Right lobe of liver (tissue), 6 donors: ENCODE measurements around the gene UBA52. TPM values are rescaled to one million over a fixed set of nuclear protein-coding genes. Genes with fewer than 3 reads are reported as not detected.
"Not testable (repeated sequence)": the region's sequence is repeated elsewhere in the genome, so short reads cannot be mapped to it uniquely, and the experiment has no call there.

Experiments used
- ATAC-seq, 4 donors: fragments of 200-7000 bp; cut with Tn5 transposase; one replicate each; pipeline ENCODE4 v1.9.1; 2020; ENCODE audit warnings: mild to moderate bottlenecking in 4 of 4, moderate library complexity in 4 of 4
- DNase-seq, 3 donors: peaks; one replicate each; pipeline ENCODE4 v3.0.0-alpha.2; 2020
- H3K27ac ChIP-seq, 3 donors: fragments of 200-600 bp; one replicate each; pipeline ENCODE4 v1.8.0; 2022
- H3K27me3 ChIP-seq, 2 donors: fragments of 200-600 bp; one replicate each; pipeline ENCODE4 v1.8.0; 2022
- H3K36me3 ChIP-seq, 4 donors: fragments of 200-600 bp; sonication (generic) in 1 of 4; one replicate each; pipeline versions ENCODE4 v1.5.1 to v1.8.0; 2017 to 2022; ENCODE audit warnings: control low read depth in 1 of 4
- H3K4me1 ChIP-seq, 4 donors: fragments of 200-600 bp; sonication (generic) in 1 of 4; one replicate each; pipeline versions ENCODE4 v1.5.1 to v1.8.0; 2017 to 2022; ENCODE audit warnings: control low read depth in 1 of 4
- H3K4me3 ChIP-seq, 3 donors: fragments of 200-600 bp; one replicate each; pipeline ENCODE4 v1.8.0; 2022
- H3K9me3 ChIP-seq, 4 donors: fragments of 200-600 bp; sonication (generic) in 1 of 4; one replicate each; pipeline versions ENCODE4 v1.5.1 to v1.8.0; 2017 to 2022; ENCODE audit warnings: control low read depth in 1 of 4
- POLR2A ChIP-seq: fragments of 450-650 bp; IDR thresholded peaks from one replicate; pipeline ENCODE4 v1.6.1; 2017; ENCODE audit warnings: antibody characterized with exemption, mild to moderate bottlenecking
- WGBS: methylation state at CpG from one replicate; pipeline ENCODE4 v1.1.6; 2018; ENCODE audit warnings: low coverage, low lambda C conversion rate; ENCODE audit not compliant: insufficient coverage; ENCODE audit errors: missing lambda C conversion rate; 5-methylcytosine and 5-hydroxymethylcytosine counted together
- intact Hi-C, 2 donors: fragments of 100-400 bp; cut with DNase I; formaldehyde crosslinking; loops; one replicate each; pipeline versions ENCODE4 v1.11.2 to v1.14.1; 2022
- total RNA-seq, 6 experiments: library from RNA; depleted of rRNA in 2 of 6; stranded (reverse); fragments of >200 nt in 2 of 6; fragmentation: NEBNext Ultra II Directional in 3 of 6; extraction: Animal tissue kit (Norgen Biotek cat#: 25700) in 3 of 6; gene quantifications; one replicate each; pipeline versions ENCODE4 v1.1.0 to v1.2.4, GENCODE V29; 2016 to 2023
- TF ChIP-seq, protein P1 (sequence below), 4 donors: fragments of 200-600 bp in 3 of 4; fragments of 450-650 bp in 1 of 4; IDR thresholded peaks; one replicate each; pipeline versions ENCODE4 v1.5.1 to v1.8.0; 2016 to 2022; ENCODE audit warnings: antibody characterized with exemption in 4 of 4, mild to moderate bottlenecking in 2 of 4
- donor health status: DM: no; HTN: yes; CAD: no.
- donor health status: DM: no; HTN: no; CAD: no.
- donor health status: DM: no; HTN: no; CAD: no.
- donor health status: DM: no; HTN: yes; CAD: no.
- donor health status: DM: no; HTN: yes; CAD: no.

The UBA52 gene
- total RNA-seq, 6 experiments from 2014 or later, result 256 to 470 (median 406) TPM

DNA sequence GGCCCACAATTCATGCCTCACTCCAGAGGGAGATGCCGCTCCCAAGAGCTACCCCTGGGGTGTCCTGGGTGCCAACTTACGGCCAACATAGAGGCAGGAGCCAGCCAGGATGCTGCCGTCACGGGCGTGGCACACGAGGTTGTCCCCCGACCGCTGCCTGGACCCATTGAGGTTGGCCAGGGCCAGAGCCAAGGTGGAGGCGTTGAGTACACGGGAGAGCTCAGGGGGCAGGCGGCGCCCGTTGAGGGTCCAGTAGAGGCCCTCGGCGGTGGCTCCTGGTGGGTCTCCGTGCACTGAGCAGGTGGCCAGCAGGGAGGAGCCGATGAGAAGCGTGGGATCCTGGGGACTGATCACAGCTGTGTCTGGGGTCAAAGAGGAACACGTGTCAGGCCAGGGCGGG lies 27.8 kb downstream of the UBA52 start:
- no peak overlapping the region for H3K4me3 ChIP-seq
- peaks cover 0 to 6% (median 3%) of the 10 kb centered on the region in 4 donors for H3K4me1 ChIP-seq
- H3K36me3 ChIP-seq, result no peaks in the 10 kb centered on the region
- peaks cover 0 to 8% of the 10 kb centered on the region in 2 donors for H3K27me3 ChIP-seq
- H3K9me3 ChIP-seq, result no peaks in the 10 kb centered on the region
- TF ChIP-seq POLR2A, result no peak
- TF ChIP-seq, protein P1, sequence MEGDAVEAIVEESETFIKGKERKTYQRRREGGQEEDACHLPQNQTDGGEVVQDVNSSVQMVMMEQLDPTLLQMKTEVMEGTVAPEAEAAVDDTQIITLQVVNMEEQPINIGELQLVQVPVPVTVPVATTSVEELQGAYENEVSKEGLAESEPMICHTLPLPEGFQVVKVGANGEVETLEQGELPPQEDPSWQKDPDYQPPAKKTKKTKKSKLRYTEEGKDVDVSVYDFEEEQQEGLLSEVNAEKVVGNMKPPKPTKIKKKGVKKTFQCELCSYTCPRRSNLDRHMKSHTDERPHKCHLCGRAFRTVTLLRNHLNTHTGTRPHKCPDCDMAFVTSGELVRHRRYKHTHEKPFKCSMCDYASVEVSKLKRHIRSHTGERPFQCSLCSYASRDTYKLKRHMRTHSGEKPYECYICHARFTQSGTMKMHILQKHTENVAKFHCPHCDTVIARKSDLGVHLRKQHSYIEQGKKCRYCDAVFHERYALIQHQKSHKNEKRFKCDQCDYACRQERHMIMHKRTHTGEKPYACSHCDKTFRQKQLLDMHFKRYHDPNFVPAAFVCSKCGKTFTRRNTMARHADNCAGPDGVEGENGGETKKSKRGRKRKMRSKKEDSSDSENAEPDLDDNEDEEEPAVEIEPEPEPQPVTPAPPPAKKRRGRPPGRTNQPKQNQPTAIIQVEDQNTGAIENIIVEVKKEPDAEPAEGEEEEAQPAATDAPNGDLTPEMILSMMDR (IDR thresholded peaks at IDR 0.05), result no peak
- ATAC-seq (no peak), DNase-seq (no peak)
- intact Hi-C loops, result no loop called here
- WGBS, result 80% methylated on average over 7 of the region's 20 CpGs
- H3K27ac ChIP-seq, result no peak overlapping the region

DNA sequence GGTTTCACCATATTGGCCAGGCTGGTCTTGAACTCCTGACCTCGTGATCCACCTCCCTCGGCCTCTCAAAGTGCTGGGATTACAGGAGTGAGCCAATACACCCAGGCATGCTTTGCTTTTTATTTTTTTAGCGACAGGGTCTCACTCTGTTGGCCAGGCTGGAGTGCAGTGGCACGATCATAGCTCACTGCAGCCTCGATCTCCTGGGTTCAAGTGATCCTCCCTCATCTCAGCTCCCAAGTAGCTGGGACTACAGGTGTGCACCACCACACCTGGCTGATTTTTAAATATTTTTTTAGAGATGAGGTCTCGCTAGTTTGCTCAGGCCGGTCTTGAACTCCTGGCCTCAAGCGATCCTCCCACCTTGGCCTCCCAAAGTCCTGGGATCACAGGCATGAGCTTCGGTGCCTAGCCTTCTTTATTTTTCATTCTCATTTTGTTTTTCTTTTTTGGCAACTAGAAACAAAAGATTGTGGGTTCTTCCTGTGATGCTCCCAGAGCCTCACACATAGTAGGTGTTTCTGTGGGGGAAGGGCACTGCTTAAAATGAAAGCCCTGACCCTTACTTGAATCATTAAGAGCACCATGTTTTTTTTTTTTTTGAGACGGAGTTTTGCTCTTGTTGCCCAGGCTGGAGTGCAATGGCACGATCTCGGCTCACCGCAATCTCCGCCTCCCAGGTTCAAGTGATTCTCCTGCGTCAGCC lies 29.2 kb downstream of the UBA52 start:
- 90% methylated on average over 13 of the region's 15 CpGs for WGBS
- H3K9me3 ChIP-seq, ATAC-seq, DNase-seq, H3K4me1 ChIP-seq, intact Hi-C loops, H3K27ac ChIP-seq, H3K4me3 ChIP-seq, H3K36me3 ChIP-seq: not testable (repeated sequence)
- H3K27me3 ChIP-seq, result peaks cover 0 to 13% of the 10 kb centered on the region in 2 donors

DNA sequence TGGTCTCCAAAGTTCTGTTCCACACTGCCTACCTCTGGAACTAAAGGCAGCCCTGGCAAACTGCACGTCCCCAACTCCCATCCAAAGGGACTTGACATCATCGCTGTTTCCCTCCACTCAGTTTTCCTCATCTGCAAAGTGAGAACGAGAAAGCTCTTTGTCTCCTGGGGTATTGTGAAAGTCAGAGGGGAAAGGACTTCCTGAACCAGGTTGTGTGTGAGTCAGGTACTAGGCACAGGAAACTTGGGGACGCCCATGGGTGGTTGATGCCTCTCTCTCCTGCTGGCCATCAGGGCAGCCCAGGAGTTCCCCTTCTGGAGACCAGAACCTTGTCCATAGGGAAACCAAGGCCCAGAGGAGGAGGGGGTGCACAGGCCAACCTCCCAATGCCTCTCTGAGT lies 30.2 kb downstream of the UBA52 start:
- 64% methylated on average over 3 of the region's 4 CpGs for WGBS

DNA sequence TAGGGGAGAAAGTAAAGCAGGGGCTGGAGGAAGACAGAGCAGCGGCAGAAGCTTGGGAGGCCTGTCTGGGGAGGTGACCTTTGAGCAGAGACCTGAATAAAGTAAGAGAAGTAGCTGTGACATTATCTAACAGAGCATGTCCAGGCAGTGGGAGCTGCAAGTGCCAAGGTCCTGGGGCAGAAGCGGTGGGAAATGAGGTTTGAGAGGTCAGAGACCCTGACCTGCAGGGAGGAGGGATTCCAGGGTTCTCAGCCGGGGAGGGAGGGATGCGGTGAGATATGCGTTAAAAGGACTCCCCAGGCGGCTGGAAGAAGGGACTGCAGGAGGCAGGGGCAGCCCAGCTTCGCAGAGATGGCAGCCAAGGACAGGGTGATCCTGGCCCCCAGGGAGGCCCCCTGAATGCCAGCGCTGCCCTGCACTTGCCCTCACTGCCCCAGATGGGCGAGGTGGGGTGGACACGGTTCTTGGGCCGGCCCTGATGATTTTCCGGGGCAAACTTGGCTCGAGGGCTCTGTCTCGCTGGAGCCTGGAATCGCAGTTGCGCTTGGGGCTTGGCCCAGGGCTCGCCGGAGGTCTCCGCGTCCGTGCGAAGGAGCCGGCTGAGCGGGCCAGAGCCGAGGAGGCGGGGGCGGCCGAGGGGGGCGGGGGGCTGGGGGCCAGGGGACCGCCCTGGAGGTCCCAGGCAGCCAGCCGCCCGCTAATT lies 31.7 kb downstream of the UBA52 start:
- TF ChIP-seq, protein P1 (IDR thresholded peaks at IDR 0.05), result no peak
- no peak for TF ChIP-seq POLR2A
- WGBS, result 19% methylated on average over 8 of the region's 32 CpGs
- Histone ChIP-seq H3K27ac (no peak overlapping the region), H3K9me3 (no peaks in the 10 kb centered on the region), H3K27me3 (peaks cover 0 to 29% of the 10 kb centered on the region in 2 donors), H3K4me3 (no peak overlapping the region), H3K4me1 (peaks cover 0 to 4% (median 0%) of the 10 kb centered on the region in 4 donors), H3K36me3 (no peaks in the 10 kb centered on the region)
- ATAC-seq (peak in 3 of 4 donors; percentile 17 to 35 (median 19)), DNase-seq (no peak)
- intact Hi-C loops, result no loop called here

More for the DNA sequence above, 30.2 kb downstream of the UBA52 start:
- TF ChIP-seq, protein P1 (IDR thresholded peaks at IDR 0.05), result no peak
- no peak for TF ChIP-seq POLR2A
- Histone ChIP-seq H3K36me3 (no peaks in the 10 kb centered on the region), H3K9me3 (no peaks in the 10 kb centered on the region), H3K4me3 (no peak overlapping the region), H3K27me3 (peaks cover 0 to 16% of the 10 kb centered on the region in 2 donors), H3K27ac (no peak overlapping the region), H3K4me1 (no peaks in the 10 kb centered on the region)
- DNase-seq, result no peak
- intact Hi-C loops, result no loop called here
- ATAC-seq, result no peak
